ENCODE results near the gene SRXN1.

SRXN1 gene

DNA sequence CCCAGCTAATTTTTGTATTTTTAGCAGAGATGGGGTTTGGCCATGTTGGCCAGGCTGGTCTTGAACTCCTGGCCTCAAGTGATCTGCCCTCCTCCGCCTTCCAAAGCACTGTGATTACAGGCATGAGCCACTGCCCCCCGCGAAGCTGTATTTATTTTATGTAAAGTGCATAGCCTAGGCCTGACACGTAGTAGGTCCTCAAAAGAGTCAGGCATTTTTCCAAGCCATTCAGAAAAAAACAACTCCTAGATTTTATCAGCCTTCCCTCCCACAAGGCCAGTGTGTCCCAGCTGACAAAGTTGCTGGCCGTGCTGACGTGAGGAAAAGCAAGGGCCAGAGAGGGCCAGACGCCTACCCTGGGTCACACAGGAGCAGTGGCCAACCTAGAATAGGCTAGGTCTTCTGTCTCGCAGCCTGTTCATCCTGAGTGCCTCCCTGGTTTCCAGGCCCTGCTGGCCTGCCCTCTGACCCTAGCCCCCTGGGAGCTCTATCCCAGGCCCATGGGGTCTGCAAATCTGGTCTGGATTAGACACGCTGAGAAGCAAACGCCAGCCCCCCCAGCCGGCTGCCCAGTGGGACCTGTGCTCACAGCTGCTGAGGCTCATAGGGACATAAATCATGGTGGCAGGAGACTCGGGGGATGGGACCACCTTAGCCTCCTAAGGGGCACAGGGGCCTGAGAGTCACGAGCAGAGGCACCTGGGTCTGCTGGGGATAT is 54.7 kb downstream of the SRXN1 start:
- no peaks in the 10 kb centered on the region for H3K9me3 Mint-ChIP-seq (ENCODE audit: low read depth)
- peaks cover 2% of the 10 kb centered on the region for H3K27me3 Mint-ChIP-seq
- no peak overlapping the region for H3K4me3 Mint-ChIP-seq
- H3K36me3 Mint-ChIP-seq: no peaks in the 10 kb centered on the region
- H3K4me1 Mint-ChIP-seq (ENCODE audit: low read depth): no peaks in the 10 kb centered on the region
- H3K27ac Mint-ChIP-seq: no peak overlapping the region

DNA sequence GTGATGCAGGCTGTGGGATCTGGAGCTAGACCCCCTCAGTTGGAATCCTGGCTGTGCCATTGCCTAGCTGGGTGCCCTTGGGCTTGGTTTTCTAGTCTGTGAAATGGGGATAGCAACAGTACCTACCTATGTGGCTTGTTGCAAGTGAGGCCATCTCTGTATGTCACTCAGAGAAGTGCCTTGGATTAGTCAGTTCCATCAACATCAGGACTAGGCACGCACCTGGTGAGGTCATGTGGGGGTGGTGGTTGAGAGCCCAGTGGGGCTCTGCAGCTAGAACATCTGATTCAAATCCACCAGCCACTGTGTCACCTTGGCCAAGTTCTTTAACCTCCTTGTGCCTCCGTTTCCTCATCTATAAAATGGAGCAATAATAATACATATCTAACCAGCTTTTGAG is 55.4 kb downstream of the SRXN1 start:
- no peak overlapping the region for H3K4me3 Mint-ChIP-seq
- H3K27me3 Mint-ChIP-seq: peaks cover 2% of the 10 kb centered on the region
- no peaks in the 10 kb centered on the region for H3K9me3 Mint-ChIP-seq (ENCODE audit: low read depth)
- H3K4me1 Mint-ChIP-seq (ENCODE audit: low read depth): no peaks in the 10 kb centered on the region
- no peaks in the 10 kb centered on the region for H3K36me3 Mint-ChIP-seq
- no peak overlapping the region for H3K27ac Mint-ChIP-seq
